A549 (cell line): Measurements from ENCODE around the gene TBL1X. TPM values are rescaled to one million over a fixed set of nuclear protein-coding genes. Genes with fewer than 3 reads are reported as not detected.
"Not testable (repeated sequence)": the region's sequence is repeated elsewhere in the genome, so short reads cannot be mapped to it uniquely, and the experiment has no call there.

Experiments used
- ATAC-seq, 2 experiments: fragments of 200-7000 bp in 1 of 2; fragments of >200 bp in 1 of 2; cut with Nextera tagmentation in 1 of 2; cut with Tn5 transposase in 1 of 2; 3 replicates each; pipeline versions ENCODE4 v1.8.0 to v1.9.1; 2018 to 2020; ENCODE audit warnings: mild to moderate bottlenecking in 1 of 2, moderate library complexity in 1 of 2
- CTCF ChIA-PET: fragments of 300-600 bp; sonication (Branson Sonifier 250); formaldehyde crosslinking; extraction: SDS; loops from one replicate; lab custom pipeline; 2021; ENCODE audit warnings: antibody characterized with exemption, inconsistent platforms; lab: Yijun Ruan, JAX
- POLR2A ChIA-PET: fragments of 350-600 bp; formaldehyde crosslinking; extraction: SDS; loops from one replicate; lab custom pipeline; 2021; ENCODE audit warnings: antibody characterized with exemption, inconsistent platforms; lab: Yijun Ruan, JAX
- DNase-seq, 2 experiments: peaks; one replicate each; pipeline versions ENCODE4 v3.0.0 to v3.0.0-alpha.2; 2011 to 2016; ENCODE audit warnings: low read depth in 1 of 2, low spot score in 1 of 2
- FAIRE-seq: peaks from 2 replicates; lab custom pipeline; 2011; peaks lifted over from hg19 to GRCh38; lab: Jason Lieb, UNC
- H3K27ac ChIP-seq, 2 experiments: fragments of >200 bp; sonication (Bioruptor Twin); formaldehyde crosslinking; 3 replicates each; pipeline ENCODE4 v1.5.1; 2016 to 2017
- H3K4me1 ChIP-seq: fragments of >200 bp; sonication (Bioruptor Twin); formaldehyde crosslinking; 3 replicates; pipeline ENCODE4 v1.6.1; 2016
- H3K4me2 ChIP-seq: fragments of >200 bp; sonication (Bioruptor Twin); formaldehyde crosslinking; 3 replicates; pipeline ENCODE4 v1.6.1; 2016
- H3K4me3 ChIP-seq: fragments of >200 bp; sonication (Bioruptor Twin); formaldehyde crosslinking; 3 replicates; pipeline ENCODE4 v1.5.1; 2016
- H3K9me3 ChIP-seq: fragments of >200 bp; sonication (Bioruptor Twin); formaldehyde crosslinking; 3 replicates; pipeline ENCODE4 v1.6.1; 2016
- BHLHE40 ChIP-seq: IDR thresholded peaks from 2 replicates; pipeline ENCODE4 v1.6.1; 2012; ENCODE audit warnings: low read depth, low read length, inconsistent platforms
- CBX2 ChIP-seq: fragments of 200-600 bp; sonication (generic); IDR thresholded peaks from 2 replicates; pipeline ENCODE4 v1.6.1; 2016; ENCODE audit warnings: low read depth, mild to moderate bottlenecking, borderline replicate concordance
- CBX8 ChIP-seq: fragments of 200-600 bp; sonication (generic); IDR thresholded peaks from 2 replicates; pipeline ENCODE4 v1.6.1; 2016
- CEBPB ChIP-seq, 2 experiments: fragments of >200 bp in 1 of 2; sonication (Bioruptor Twin) in 1 of 2; formaldehyde crosslinking in 1 of 2; IDR thresholded peaks; 2 replicates each; pipeline ENCODE4 v1.6.1; 2012 to 2016
- ESRRA ChIP-seq: fragments of 150-350 bp; IDR thresholded peaks from 2 replicates; pipeline ENCODE4 v1.6.1; 2014; ENCODE audit warnings: mild to moderate bottlenecking, low read length, borderline replicate concordance
- FOSB ChIP-seq: fragments of 250-450 bp; sonication (Bioruptor Pico); IDR thresholded peaks from 2 replicates; pipeline ENCODE4 v1.5.0; 2020; ENCODE audit warnings: mild to moderate bottlenecking, moderate library complexity
- JUN ChIP-seq, 2 experiments: fragments of >200 bp; sonication (Bioruptor Twin); formaldehyde crosslinking; IDR thresholded peaks; 2 replicates in 1 of 2; 3 replicates in 1 of 2; pipeline ENCODE4 v1.6.1; 2016 to 2017
- KDM5A ChIP-seq: fragments of 200-600 bp; sonication (generic); IDR thresholded peaks from 2 replicates; pipeline ENCODE4 v1.6.1; 2016; ENCODE audit warnings: antibody characterized with exemption, mild to moderate bottlenecking
- MYC ChIP-seq: IDR thresholded peaks from 2 replicates; pipeline ENCODE4 v1.6.1; 2012; ENCODE audit warnings: mild to moderate bottlenecking, inconsistent platforms, low read length, improper control_type of control experiment, borderline replicate concordance
- NR3C1 ChIP-seq: fragments of >200 bp; sonication (Bioruptor Twin); formaldehyde crosslinking; IDR thresholded peaks from 3 replicates; pipeline ENCODE4 v1.6.1; 2017
- PHF8 ChIP-seq: fragments of 200-600 bp; sonication (generic); IDR thresholded peaks from 2 replicates; pipeline ENCODE4 v1.6.1; 2016; ENCODE audit warnings: low read depth, mild to moderate bottlenecking, antibody characterized with exemption, moderate library complexity, borderline replicate concordance
- RARB ChIP-seq: fragments of 250-450 bp; sonication (Bioruptor Pico); IDR thresholded peaks from 2 replicates; pipeline ENCODE4 v1.8.0; 2021; ENCODE audit warnings: mild to moderate bottlenecking, moderate library complexity
- RCOR1 ChIP-seq: fragments of 150-350 bp; IDR thresholded peaks from 2 replicates; pipeline ENCODE4 v1.6.1; 2014; ENCODE audit warnings: antibody characterized with exemption, low read length, low read depth
- SMC3 ChIP-seq: fragments of >200 bp; sonication (Bioruptor Twin); formaldehyde crosslinking; IDR thresholded peaks from 3 replicates; pipeline ENCODE4 v1.6.1; 2018; ENCODE audit warnings: inconsistent platforms
- TFCP2L1 ChIP-seq: fragments of 250-450 bp; sonication (Bioruptor Pico); IDR thresholded peaks from 2 replicates; pipeline ENCODE4 v1.5.0; 2021; ENCODE audit warnings: mild to moderate bottlenecking
- ZNF302 ChIP-seq: fragments of 250-450 bp; sonication (Bioruptor Pico); IDR thresholded peaks from 2 replicates; pipeline ENCODE4 v1.9.0; 2021; ENCODE audit warnings: inconsistent platforms, mild to moderate bottlenecking, moderate library complexity
- WGBS: methylation state at CpG from one replicate; pipeline ENCODE4 v1.1.6; 2017; ENCODE audit errors: missing lambda C conversion rate; 5-methylcytosine and 5-hydroxymethylcytosine counted together
- polyA plus RNA-seq, 4 experiments: library from polyadenylated mRNA; depleted of rRNA in 3 of 4; stranded (reverse); fragments of >200 nt; fragmentation: RNase III in 1 of 4; extraction: RNeasy Plus Mini Kit Qiagen cat#74134 plus additional on column Dnase treatment in 1 of 4; gene quantifications; 2 replicates in 3 of 4; 3 replicates in 1 of 4; pipeline ENCODE4 v1.2.3, GENCODE V29; 2011 to 2017
- TF ChIP-seq, protein P1 (sequence below): fragments of 250-450 bp; sonication (Bioruptor Pico); IDR thresholded peaks from 2 replicates; pipeline ENCODE4 v1.5.0; 2021; ENCODE audit warnings: mild to moderate bottlenecking, moderate library complexity, borderline replicate concordance
- TF ChIP-seq, protein P2 (sequence below): IDR thresholded peaks from 2 replicates; pipeline ENCODE4 v1.6.1; 2012
- TF ChIP-seq, protein P3 (sequence below): fragments of >200 bp; sonication (Bioruptor Twin); formaldehyde crosslinking; IDR thresholded peaks from 3 replicates; pipeline ENCODE4 v1.5.1; 2016
- TF ChIP-seq, protein P4 (sequence below): fragments of 450-650 bp; IDR thresholded peaks from 2 replicates; pipeline ENCODE4 v1.6.1; 2014; ENCODE audit warnings: antibody characterized with exemption

Gene TBL1X
- polyA plus RNA-seq, 2 of the 4 experiments (the other 2 are of a cell fraction): 14.6 to 18.0 TPM

DNA sequence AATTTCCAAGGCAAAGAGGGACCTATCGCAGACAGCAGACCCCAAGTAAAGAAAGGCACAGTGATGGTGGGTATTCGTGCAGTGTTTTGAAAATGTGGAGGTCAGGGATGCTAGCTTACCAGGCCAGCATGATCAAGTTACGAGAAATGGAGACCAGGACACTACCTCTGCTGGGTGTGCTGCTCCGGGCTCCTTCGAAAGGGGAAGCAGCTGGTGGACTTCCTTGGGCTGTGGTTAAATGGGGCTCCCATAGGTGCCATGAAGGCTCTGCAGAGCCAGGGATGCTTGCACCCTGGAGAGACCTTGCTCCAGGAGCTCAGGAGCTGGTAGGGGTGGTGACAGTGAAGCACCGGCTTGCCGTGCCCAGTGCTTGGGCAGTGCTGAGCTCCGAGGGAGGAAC lies 68.8 kb downstream of the TBL1X start:
- DNase-seq (no peak), FAIRE-seq (no peak), ATAC-seq (no peak)
- ChIA-PET POLR2A (no interaction called here), CTCF (no interaction called here)
- no peak overlapping the region for H3K27ac ChIP-seq
- TF ChIP-seq CBX2: no peak
- TF ChIP-seq RARB (CRISPR knock-in tag): no peak
- TF ChIP-seq, protein P1, sequence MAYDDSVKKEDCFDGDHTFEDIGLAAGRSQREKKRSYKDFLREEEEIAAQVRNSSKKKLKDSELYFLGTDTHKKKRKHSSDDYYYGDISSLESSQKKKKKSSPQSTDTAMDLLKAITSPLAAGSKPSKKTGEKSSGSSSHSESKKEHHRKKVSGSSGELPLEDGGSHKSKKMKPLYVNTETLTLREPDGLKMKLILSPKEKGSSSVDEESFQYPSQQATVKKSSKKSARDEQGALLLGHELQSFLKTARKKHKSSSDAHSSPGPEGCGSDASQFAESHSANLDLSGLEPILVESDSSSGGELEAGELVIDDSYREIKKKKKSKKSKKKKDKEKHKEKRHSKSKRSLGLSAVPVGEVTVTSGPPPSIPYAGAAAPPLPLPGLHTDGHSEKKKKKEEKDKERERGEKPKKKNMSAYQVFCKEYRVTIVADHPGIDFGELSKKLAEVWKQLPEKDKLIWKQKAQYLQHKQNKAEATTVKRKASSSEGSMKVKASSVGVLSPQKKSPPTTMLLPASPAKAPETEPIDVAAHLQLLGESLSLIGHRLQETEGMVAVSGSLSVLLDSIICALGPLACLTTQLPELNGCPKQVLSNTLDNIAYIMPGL (CRISPR knock-in tag): no peak
- no peak for TF ChIP-seq MYC
- H3K4me2 ChIP-seq: no peak overlapping the region
- H3K4me3 ChIP-seq: no peak overlapping the region
- peaks cover 14% of the 10 kb centered on the region for H3K4me1 ChIP-seq
- WGBS: 93% methylated on average over 8 of the region's 8 CpGs
- H3K9me3 ChIP-seq: no peaks in the 10 kb centered on the region

DNA sequence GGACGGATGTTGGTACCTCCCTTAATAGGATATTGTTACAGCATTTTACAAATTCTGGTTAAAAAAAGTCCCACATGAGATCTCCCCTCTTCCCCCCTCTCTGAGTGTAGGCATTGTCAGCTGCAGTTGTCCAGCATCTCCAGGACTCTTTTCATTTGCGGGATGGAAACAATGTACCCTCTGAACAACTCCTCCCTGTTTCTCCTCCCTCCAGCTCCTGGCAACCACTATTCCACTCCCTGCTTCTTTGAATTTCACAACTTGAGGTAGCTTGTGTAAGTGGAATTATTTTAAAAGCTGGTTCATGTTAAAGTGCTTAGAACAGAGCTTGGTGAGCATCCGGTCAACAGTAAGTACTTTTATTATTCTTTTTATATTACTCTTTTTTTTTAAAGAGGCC lies 69.8 kb downstream of the TBL1X start:
- no peaks in the 10 kb centered on the region for H3K9me3 ChIP-seq
- TF ChIP-seq CEBPB (IDR thresholded peaks at IDR 0.05) (no peak), KDM5A (no peak), PHF8 (no peak), TFCP2L1 (CRISPR knock-in tag) (no peak), JUN (IDR thresholded peaks at IDR 0.05) (no peak), FOSB (CRISPR knock-in tag) (no peak), ESRRA (no peak)
- ChIA-PET CTCF (no interaction called here), POLR2A (no interaction called here)
- no peak overlapping the region for H3K4me3 ChIP-seq
- no peak overlapping the region for H3K27ac ChIP-seq
- FAIRE-seq (no peak), ATAC-seq (no peak), DNase-seq (no peak)
- peaks cover 14% of the 10 kb centered on the region for H3K4me1 ChIP-seq
- no peak overlapping the region for H3K4me2 ChIP-seq
- 75% methylated on average over 3 of the region's 3 CpGs for WGBS

DNA sequence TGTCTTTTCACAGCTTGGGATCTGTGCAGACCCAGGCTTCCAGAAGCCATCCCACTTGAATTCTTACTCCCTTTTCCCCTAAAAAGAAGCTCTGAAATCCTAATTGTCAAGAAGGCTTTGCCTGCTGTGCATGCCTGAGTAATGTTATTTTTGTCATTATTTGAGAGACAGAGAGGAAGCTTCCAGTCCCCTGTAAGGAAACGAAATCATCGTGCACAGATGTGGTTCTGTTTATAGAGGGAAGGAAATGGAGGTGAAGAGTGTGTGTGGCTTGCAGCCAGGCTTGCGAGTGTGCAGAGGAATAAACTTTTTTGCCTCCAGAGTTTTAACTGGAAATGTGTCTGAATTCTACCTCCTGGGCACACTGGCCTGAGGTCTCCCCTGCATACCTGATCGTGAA lies 70.2 kb downstream of the TBL1X start:
- no peak for ATAC-seq
- TF ChIP-seq TFCP2L1 (CRISPR knock-in tag) (no peak), RCOR1 (no peak), SMC3 (no peak), NR3C1 (no peak), ZNF302 (CRISPR knock-in tag) (no peak), CBX8 (no peak), BHLHE40 (no peak)
- TF ChIP-seq, protein P2, sequence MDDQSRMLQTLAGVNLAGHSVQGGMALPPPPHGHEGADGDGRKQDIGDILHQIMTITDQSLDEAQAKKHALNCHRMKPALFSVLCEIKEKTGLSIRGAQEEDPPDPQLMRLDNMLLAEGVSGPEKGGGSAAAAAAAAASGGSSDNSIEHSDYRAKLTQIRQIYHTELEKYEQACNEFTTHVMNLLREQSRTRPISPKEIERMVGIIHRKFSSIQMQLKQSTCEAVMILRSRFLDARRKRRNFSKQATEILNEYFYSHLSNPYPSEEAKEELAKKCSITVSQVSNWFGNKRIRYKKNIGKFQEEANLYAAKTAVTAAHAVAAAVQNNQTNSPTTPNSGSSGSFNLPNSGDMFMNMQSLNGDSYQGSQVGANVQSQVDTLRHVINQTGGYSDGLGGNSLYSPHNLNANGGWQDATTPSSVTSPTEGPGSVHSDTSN: no peak
- TF ChIP-seq, protein P3, sequence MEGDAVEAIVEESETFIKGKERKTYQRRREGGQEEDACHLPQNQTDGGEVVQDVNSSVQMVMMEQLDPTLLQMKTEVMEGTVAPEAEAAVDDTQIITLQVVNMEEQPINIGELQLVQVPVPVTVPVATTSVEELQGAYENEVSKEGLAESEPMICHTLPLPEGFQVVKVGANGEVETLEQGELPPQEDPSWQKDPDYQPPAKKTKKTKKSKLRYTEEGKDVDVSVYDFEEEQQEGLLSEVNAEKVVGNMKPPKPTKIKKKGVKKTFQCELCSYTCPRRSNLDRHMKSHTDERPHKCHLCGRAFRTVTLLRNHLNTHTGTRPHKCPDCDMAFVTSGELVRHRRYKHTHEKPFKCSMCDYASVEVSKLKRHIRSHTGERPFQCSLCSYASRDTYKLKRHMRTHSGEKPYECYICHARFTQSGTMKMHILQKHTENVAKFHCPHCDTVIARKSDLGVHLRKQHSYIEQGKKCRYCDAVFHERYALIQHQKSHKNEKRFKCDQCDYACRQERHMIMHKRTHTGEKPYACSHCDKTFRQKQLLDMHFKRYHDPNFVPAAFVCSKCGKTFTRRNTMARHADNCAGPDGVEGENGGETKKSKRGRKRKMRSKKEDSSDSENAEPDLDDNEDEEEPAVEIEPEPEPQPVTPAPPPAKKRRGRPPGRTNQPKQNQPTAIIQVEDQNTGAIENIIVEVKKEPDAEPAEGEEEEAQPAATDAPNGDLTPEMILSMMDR: no peak
- TF ChIP-seq, protein P4, sequence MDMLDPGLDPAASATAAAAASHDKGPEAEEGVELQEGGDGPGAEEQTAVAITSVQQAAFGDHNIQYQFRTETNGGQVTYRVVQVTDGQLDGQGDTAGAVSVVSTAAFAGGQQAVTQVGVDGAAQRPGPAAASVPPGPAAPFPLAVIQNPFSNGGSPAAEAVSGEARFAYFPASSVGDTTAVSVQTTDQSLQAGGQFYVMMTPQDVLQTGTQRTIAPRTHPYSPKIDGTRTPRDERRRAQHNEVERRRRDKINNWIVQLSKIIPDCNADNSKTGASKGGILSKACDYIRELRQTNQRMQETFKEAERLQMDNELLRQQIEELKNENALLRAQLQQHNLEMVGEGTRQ: no peak
- TF ChIP-seq, all 56 proteins: peak for 0
- ChIA-PET CTCF (no interaction called here), POLR2A (no interaction called here)
- Histone ChIP-seq H3K4me2 (no peak overlapping the region), H3K9me3 (no peaks in the 10 kb centered on the region), H3K27ac (no peak overlapping the region), H3K4me3 (no peak overlapping the region), H3K4me1 (peaks cover 11% of the 10 kb centered on the region)
- DNase-seq (no peak), FAIRE-seq (no peak)
- WGBS: 79% methylated on average over 4 of the region's 4 CpGs

DNA sequence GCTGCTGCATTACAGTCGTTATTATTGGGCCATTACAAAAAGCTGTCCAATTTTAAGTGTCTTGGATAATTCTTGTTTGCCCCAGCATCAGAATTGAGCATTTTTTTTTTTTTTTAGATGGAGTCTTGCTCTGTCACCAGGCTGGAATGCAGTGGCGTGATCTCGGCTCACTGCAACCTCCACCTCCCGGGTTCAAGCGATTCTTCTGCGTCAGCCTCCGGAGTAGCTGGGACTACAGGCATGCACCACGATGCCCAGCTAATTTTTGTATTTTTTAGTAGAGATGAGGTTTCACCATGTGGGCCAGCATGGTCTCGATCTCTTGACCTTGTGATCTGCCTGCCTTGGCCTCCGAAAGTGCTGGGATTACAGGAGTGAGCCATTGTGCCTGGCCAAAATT lies 71.3 kb downstream of the TBL1X start:
- ATAC-seq, H3K9me3 ChIP-seq, H3K4me1 ChIP-seq, POLR2A ChIA-PET, H3K4me2 ChIP-seq, H3K4me3 ChIP-seq, H3K27ac ChIP-seq, DNase-seq, FAIRE-seq: not testable (repeated sequence)
- CTCF ChIA-PET: interaction anchor here (0.6 kb wide), 2 partner anchors 17 to 989 kb away, joined by 3 to 4 read pairs; no protein-coding TSS in a partner anchor
- WGBS: 88% methylated on average over 10 of the region's 10 CpGs
